ENCODE measurements around the gene LIPG.

- no peak for TF ChIP-seq CTCF (IDR thresholded peaks at IDR 0.05)
- no peak for TF ChIP-seq POLR2A (IDR thresholded peaks at IDR 0.05; ENCODE audit: low read length)
- TF ChIP-seq REST (IDR thresholded peaks at IDR 0.05), result no peak
- no peak for TF ChIP-seq KDM1A (IDR thresholded peaks at IDR 0.05; ENCODE audit: low read depth)
- no peak for TF ChIP-seq KDM5A (IDR thresholded peaks at IDR 0.05)
- no peak for TF ChIP-seq RAD21 (conservative IDR thresholded peaks at IDR 0.05 in 1 of 2, IDR thresholded peaks at IDR 0.05 in 1 of 2)
- TF ChIP-seq MAX (IDR thresholded peaks at IDR 0.05), result no peak
- no peak for TF ChIP-seq POLR2AphosphoS2 (conservative IDR thresholded peaks at IDR 0.05; ENCODE audit: low read length)
- TF ChIP-seq EP300 (IDR thresholded peaks at IDR 0.05), result no peak
- TF ChIP-seq CEBPB (IDR thresholded peaks at IDR 0.05), result no peak
- TF ChIP-seq MAFK (IDR thresholded peaks at IDR 0.05; ENCODE audit: partially characterized antibody), result no peak
Observed at GRCh38 chr18:49585781-49586663, 24.2 kb downstream of the LIPG start.

All from A549 (cell line).